IgD-negative memory B cell (primary cell): ENCODE measurements around the gene CFAP107. TPM values are rescaled to one million over a fixed set of nuclear protein-coding genes. Genes with fewer than 3 reads are reported as not detected.
"Not testable (repeated sequence)": the region's sequence is repeated elsewhere in the genome, so short reads cannot be mapped to it uniquely, and the experiment has no call there.

Experiments used
- H3K27ac Mint-ChIP-seq, 3 donors: one replicate each; pipeline ENCODE4 v1.8.0; 2020 to 2022; ENCODE audit warnings: mild to moderate bottlenecking in 3 of 3, mixed read lengths in 3 of 3, moderate library complexity in 1 of 3
- H3K27me3 Mint-ChIP-seq: one replicate; pipeline ENCODE4 v1.8.0; 2021; ENCODE audit warnings: mixed read lengths
- H3K36me3 Mint-ChIP-seq: one replicate; pipeline ENCODE4 v1.8.0; 2020; ENCODE audit warnings: mild to moderate bottlenecking, mixed read lengths
- H3K4me1 Mint-ChIP-seq, 3 donors: one replicate each; pipeline ENCODE4 v1.8.0; 2020 to 2022; ENCODE audit warnings: mixed read lengths in 3 of 3, mild to moderate bottlenecking in 1 of 3
- H3K4me3 Mint-ChIP-seq, 4 donors: one replicate each; pipeline ENCODE4 v1.8.0; 2020 to 2022; ENCODE audit warnings: mild to moderate bottlenecking in 4 of 4, mixed read lengths in 4 of 4, moderate library complexity in 3 of 4
- H3K9me3 Mint-ChIP-seq, 3 donors: one replicate each; pipeline ENCODE4 v1.8.0; 2020 to 2021; ENCODE audit warnings: mixed read lengths in 3 of 3, mild to moderate bottlenecking in 1 of 3
- polyA plus RNA-seq: library from polyadenylated mRNA; unstranded; fragments of 300-500 nt; fragmentation: Illumina TruSeq; gene quantifications from one replicate; pipeline ENCODE4 v1.2.3, GENCODE V29; 2021

The CFAP107 gene
- polyA plus RNA-seq, 1 donor from 2014 or later: not detected

- H3K36me3 Mint-ChIP-seq, H3K27me3 Mint-ChIP-seq, H3K4me1 Mint-ChIP-seq, H3K4me3 Mint-ChIP-seq, H3K27ac Mint-ChIP-seq: not testable (repeated sequence)
- H3K9me3 Mint-ChIP-seq: peaks cover 3 to 19% (median 12%) of the 10 kb centered on the region in 3 donors
Measured at GRCh38 chr1:12781488-12781887, 35.5 kb downstream of the CFAP107 start.

- H3K4me3 Mint-ChIP-seq, H3K36me3 Mint-ChIP-seq, H3K27me3 Mint-ChIP-seq, H3K4me1 Mint-ChIP-seq, H3K27ac Mint-ChIP-seq: not testable (repeated sequence)
- peaks cover 5 to 19% (median 12%) of the 10 kb centered on the region in 3 donors for H3K9me3 Mint-ChIP-seq
Measured at GRCh38 chr1:12783783-12784182, 37.8 kb downstream of the CFAP107 start.

GRCh38 chr1:12784729-12785128, 38.7 kb downstream of the CFAP107 start:
- not testable (repeated sequence) for H3K27me3 Mint-ChIP-seq, H3K4me1 Mint-ChIP-seq, H3K36me3 Mint-ChIP-seq, H3K27ac Mint-ChIP-seq
- peak overlapping the region in 1 of 4 donors; percentile 68 for H3K4me3 Mint-ChIP-seq
- peaks cover 5 to 19% (median 12%) of the 10 kb centered on the region in 3 donors for H3K9me3 Mint-ChIP-seq

- H3K9me3 Mint-ChIP-seq, H3K27ac Mint-ChIP-seq, H3K36me3 Mint-ChIP-seq, H3K4me1 Mint-ChIP-seq, H3K27me3 Mint-ChIP-seq: not testable (repeated sequence)
- H3K4me3 Mint-ChIP-seq: peak within 1 kb of the TSS in 1 of 4 donors; percentile 5
Measured at GRCh38 chr1:12791097-12791496, 45.1 kb downstream of the CFAP107 start, which contains the start of gene PRAMEF1. TSS of gene PRAMEF1 (plus strand) at chr1:12791397. CDS start at chr1:12793228, 1,831 bp downstream.

- Mint-ChIP-seq H3K27ac (no peak overlapping the region), H3K36me3 (no peaks in the 10 kb centered on the region), H3K4me3 (no peak overlapping the region), H3K9me3 (no peaks in the 10 kb centered on the region), H3K4me1 (peaks cover 0 to 3% (median 0%) of the 10 kb centered on the region in 3 donors), H3K27me3 (peaks cover 4% of the 10 kb centered on the region)
Measured at GRCh38 chr1:12798911-12799310, 52.9 kb downstream of the CFAP107 start.

- Mint-ChIP-seq H3K36me3 (no peaks in the 10 kb centered on the region), H3K27me3 (peaks cover 4% of the 10 kb centered on the region), H3K9me3 (peaks cover 0 to 5% (median 1%) of the 10 kb centered on the region in 3 donors), H3K4me1 (peaks cover 0 to 3% (median 0%) of the 10 kb centered on the region in 3 donors), H3K27ac (no peak overlapping the region), H3K4me3 (no peak overlapping the region)
Measured at GRCh38 chr1:12799730-12800129, 53.7 kb downstream of the CFAP107 start.

GRCh38 chr1:12809933-12810332, 63.9 kb downstream of the CFAP107 start:
- H3K4me3 Mint-ChIP-seq: no peak overlapping the region
- peaks cover 0 to 4% (median 0%) of the 10 kb centered on the region in 3 donors for H3K4me1 Mint-ChIP-seq
- H3K27me3 Mint-ChIP-seq: peaks cover 11% of the 10 kb centered on the region
- H3K9me3 Mint-ChIP-seq: peaks cover 5 to 10% (median 7%) of the 10 kb centered on the region in 3 donors
- H3K36me3 Mint-ChIP-seq: no peaks in the 10 kb centered on the region
- H3K27ac Mint-ChIP-seq: no peak overlapping the region

GRCh38 chr1:12810691-12811408, 64.8 kb downstream of the CFAP107 start:
- Mint-ChIP-seq H3K4me1 (peaks cover 0 to 4% (median 0%) of the 10 kb centered on the region in 3 donors), H3K9me3 (peaks cover 2 to 7% (median 4%) of the 10 kb centered on the region in 3 donors), H3K27ac (no peak overlapping the region), H3K36me3 (no peaks in the 10 kb centered on the region), H3K4me3 (no peak overlapping the region), H3K27me3 (peaks cover 8% of the 10 kb centered on the region)

- peaks cover 7% of the 10 kb centered on the region for H3K27me3 Mint-ChIP-seq
- H3K36me3 Mint-ChIP-seq: no peaks in the 10 kb centered on the region
- H3K4me3 Mint-ChIP-seq: no peak overlapping the region
- no peak overlapping the region for H3K27ac Mint-ChIP-seq
- H3K4me1 Mint-ChIP-seq: peaks cover 0 to 4% (median 0%) of the 10 kb centered on the region in 3 donors
- H3K9me3 Mint-ChIP-seq: peaks cover under 1 to 7% (median 4%) of the 10 kb centered on the region in 3 donors
Measured at GRCh38 chr1:12811409-12811784, 65.4 kb downstream of the CFAP107 start.

Other genes with a start within 250 kb of the CFAP107 start
- 1.5 TPM for gene DHRS3, start 128.0 kb upstream of the CFAP107 start, polyA plus RNA-seq
- not detected for gene AADACL4, start 102.1 kb upstream of the CFAP107 start, polyA plus RNA-seq
- not detected for gene AADACL3, start 30.1 kb upstream of the CFAP107 start, polyA plus RNA-seq
- gene PRAMEF12, start 27.5 kb downstream of the CFAP107 start, polyA plus RNA-seq: not detected
- not detected for gene PRAMEF1, start 45.2 kb downstream of the CFAP107 start, polyA plus RNA-seq
- gene PRAMEF11, start 85.2 kb downstream of the CFAP107 start, polyA plus RNA-seq: not detected
- gene HNRNPCL1, start 102.5 kb downstream of the CFAP107 start, polyA plus RNA-seq: not detected
- gene PRAMEF2, start 110.9 kb downstream of the CFAP107 start, polyA plus RNA-seq: not detected
- gene PRAMEF4, start 140.0 kb downstream of the CFAP107 start, polyA plus RNA-seq: not detected
- not detected for gene PRAMEF10, start 152.1 kb downstream of the CFAP107 start, polyA plus RNA-seq
- not detected for gene PRAMEF7, start 170.4 kb downstream of the CFAP107 start, polyA plus RNA-seq
- gene PRAMEF6, start 201.4 kb downstream of the CFAP107 start, polyA plus RNA-seq: not detected